Endothelial cell of umbilical vein (primary cell): ENCODE data around the gene MPP4. TPM values are rescaled to one million over a fixed set of nuclear protein-coding genes. Genes with fewer than 3 reads are reported as not detected.

Source experiments
- BruUV-seq: library from RNA; stranded (reverse); fragments of 400-500 nt; replicated peaks from 2 replicates; lab custom pipeline; 2021; lab: Mats Ljungman, UMichigan
- CTCF ChIA-PET: fragments of 300-600, 350-600 bp; sonication (Branson Sonifier 250); formaldehyde crosslinking; loops from one replicate; lab custom pipeline; 2021; ENCODE audit warnings: antibody characterized with exemption, inconsistent platforms; lab: Charles Lee
- POLR2A ChIA-PET: fragments of 300-600, 350-600 bp; sonication (Branson Sonifier 250); formaldehyde crosslinking; loops from one replicate; lab custom pipeline; 2021; ENCODE audit warnings: antibody characterized with exemption, inconsistent platforms; lab: Charles Lee
- DNase-seq: peaks from one replicate; pipeline ENCODE4 v3.0.0-alpha.2; 2011; ENCODE audit warnings: low read depth, low spot score
- FAIRE-seq: peaks from 2 replicates; lab custom pipeline; 2011; peaks lifted over from hg19 to GRCh38; lab: Jason Lieb, UNC
- H2AFZ ChIP-seq: 2 replicates; pipeline ENCODE4 v1.6.0; 2012; ENCODE audit warnings: low read depth, low read length, control low read depth, inconsistent platforms
- H3K27ac ChIP-seq: 2 replicates; pipeline ENCODE4 v1.5.1; 2011; ENCODE audit warnings: low read depth, mild to moderate bottlenecking, control low read depth, low read length, moderate library complexity; ENCODE audit not compliant: insufficient read depth
- H3K27me3 ChIP-seq, 2 experiments: 2 replicates each; pipeline versions ENCODE4 v1.6.0 to v1.6.1; 2011; ENCODE audit warnings: low read length in 2 of 2, mixed read lengths in 1 of 2; ENCODE audit not compliant: control insufficient read depth in 2 of 2, insufficient read depth in 2 of 2
- H3K36me3 ChIP-seq, 2 experiments: 2 replicates in 1 of 2; 3 replicates in 1 of 2; pipeline ENCODE4 v1.5.1; 2011; ENCODE audit warnings: low read length in 2 of 2, mild to moderate bottlenecking in 1 of 2, moderate library complexity in 1 of 2; ENCODE audit not compliant: control insufficient read depth in 2 of 2, insufficient read depth in 2 of 2; ENCODE audit errors: extremely low read depth in 1 of 2
- H3K4me1 ChIP-seq: 3 replicates; pipeline ENCODE4 v1.5.1; 2011; ENCODE audit warnings: mild to moderate bottlenecking, low read length; ENCODE audit not compliant: control insufficient read depth, insufficient read depth; ENCODE audit errors: extremely low read depth
- H3K4me2 ChIP-seq: 2 replicates; pipeline ENCODE4 v1.6.1; 2011; ENCODE audit warnings: low read length, control low read depth, mixed read lengths; ENCODE audit not compliant: insufficient read depth
- H3K4me3 ChIP-seq, 3 experiments: fragments of 200-600 bp in 1 of 3; sonication (generic), shearing (Covaris generic) in 1 of 3; replicated peaks in 1 of 3; 2 replicates each; pipeline ENCODE4 v1.5.1; 2011 to 2016; ENCODE audit warnings: control low read depth in 3 of 3, low read length in 3 of 3, mild to moderate bottlenecking in 2 of 3, inconsistent platforms in 1 of 3, low read depth in 1 of 3, moderate library complexity in 1 of 3; ENCODE audit not compliant: insufficient read depth in 1 of 3
- H3K79me2 ChIP-seq: 2 replicates; pipeline ENCODE4 v1.6.0; 2012; ENCODE audit warnings: low read length, inconsistent platforms; ENCODE audit not compliant: control insufficient read depth, insufficient read depth
- H3K9ac ChIP-seq: replicated peaks from 2 replicates; pipeline ENCODE3; 2011; ENCODE audit warnings: low read length, control low read depth; ENCODE audit not compliant: insufficient read depth; ENCODE audit errors: extremely low read depth
- H3K9me1 ChIP-seq: replicated peaks from 3 replicates; pipeline ENCODE4 v1.6.0; 2011; ENCODE audit warnings: mild to moderate bottlenecking, low read length; ENCODE audit not compliant: control insufficient read depth, insufficient read depth; ENCODE audit errors: extremely low read depth
- H3K9me3 ChIP-seq: replicated peaks from 2 replicates; pipeline ENCODE4 v1.5.1; 2012; ENCODE audit warnings: low read length, inconsistent platforms; ENCODE audit not compliant: control insufficient read depth, insufficient read depth
- H4K20me1 ChIP-seq: replicated peaks from 2 replicates; pipeline ENCODE3; 2011; ENCODE audit warnings: mild to moderate bottlenecking, low read length; ENCODE audit not compliant: control insufficient read depth, insufficient read depth; ENCODE audit errors: extremely low read depth
- CTCF ChIP-seq, 2 donors: IDR thresholded peaks; 1 replicate in 1 of 2; 2 replicates in 1 of 2; pipeline ENCODE4 v1.5.1; 2011; ENCODE audit warnings: low read length in 2 of 2, mild to moderate bottlenecking in 2 of 2, moderate library complexity in 2 of 2, control low read depth in 1 of 2, inconsistent platforms in 1 of 2, low read depth in 1 of 2; ENCODE audit not compliant: insufficient read depth in 1 of 2; ENCODE audit errors: extremely low read depth in 1 of 2
- EZH2 ChIP-seq: IDR thresholded peaks from 2 replicates; pipeline ENCODE4 v1.6.1; 2012; ENCODE audit warnings: borderline replicate concordance, low read depth, mild to moderate bottlenecking, moderate library complexity, low read length, inconsistent platforms; ENCODE audit not compliant: severe bottlenecking
- FOS ChIP-seq: IDR thresholded peaks from 2 replicates; pipeline ENCODE4 v1.6.1; 2011; ENCODE audit warnings: mild to moderate bottlenecking, low read length, moderate library complexity, borderline replicate concordance; ENCODE audit not compliant: insufficient read depth
- GATA2 ChIP-seq: IDR thresholded peaks from 2 replicates; pipeline ENCODE4 v1.7.0; 2011; ENCODE audit warnings: low read depth, mild to moderate bottlenecking, moderate library complexity, mixed read lengths, low read length; ENCODE audit not compliant: insufficient read length, insufficient read depth
- JUN ChIP-seq: IDR thresholded peaks from 2 replicates; pipeline ENCODE4 v1.6.1; 2011; ENCODE audit warnings: borderline replicate concordance, low read depth; ENCODE audit not compliant: insufficient read length, insufficient read depth
- MAX ChIP-seq: IDR thresholded peaks from 2 replicates; pipeline ENCODE4 v1.6.1; 2011; ENCODE audit not compliant: insufficient read depth, insufficient read length
- MYC ChIP-seq: IDR thresholded peaks from one replicate; pipeline ENCODE4 v1.6.1; 2011; ENCODE audit warnings: mild to moderate bottlenecking, low read depth, low read length
- POLR2A ChIP-seq: IDR thresholded peaks from 2 replicates; pipeline ENCODE4 v1.6.1; 2012; ENCODE audit warnings: low read depth, mild to moderate bottlenecking, control low read depth, low read length
- POLR2AphosphoS5 ChIP-seq: IDR thresholded peaks from 2 replicates; pipeline ENCODE4 v1.6.1; 2012; ENCODE audit warnings: low read depth, mild to moderate bottlenecking, control low read depth, low read length, moderate library complexity; ENCODE audit not compliant: insufficient read depth
- dilution Hi-C: fragments of 300-500 bp; cut with MboI; formaldehyde crosslinking; loops from one replicate; pipeline ENCODE4 v1.15.0; 2019; ENCODE audit warnings: low sequenced_read_pairs; ENCODE audit not compliant: extremely low pct_ligation_motif_present
- intact Hi-C: fragments of 100-400 bp; cut with micrococcal nuclease; formaldehyde crosslinking; loops from one replicate; pipeline ENCODE4 v1.10.0; 2022
- polyA plus RNA-seq, 4 experiments: library from polyadenylated mRNA; depleted of rRNA in 3 of 4; stranded (reverse) in 3 of 4; unstranded in 1 of 4; fragments of >200 nt; gene quantifications; 2 replicates each; pipeline versions ENCODE4 v1.2.1 to v1.2.3, GENCODE V29; 2011 to 2012; ENCODE audit warnings: missing spikeins in 1 of 4
- total RNA-seq: library from RNA; stranded (reverse); gene quantifications from 2 replicates; pipeline ENCODE4 v1.2.3, GENCODE V29; 2021

The MPP4 gene
- total and polyA plus RNA-seq, 2 donors (not counting 3 experiments of a cell fraction or from before 2014, with no cell fraction given), result 5.6 to 7.6 TPM

GRCh38 chr2:201707753-201708152 is 9.3 kb upstream of the MPP4 start:
- H3K36me3 ChIP-seq, result peaks cover 0 to 9% of the 10 kb centered on the region in 2 experiments
- peak overlapping the region; percentile 10 for H3K27ac ChIP-seq
- CTCF ChIA-PET, result interaction anchor here (0.6 to 4.9 kb wide), 29 partner anchors 10 to 476 kb away, joined by 3 to 32 read pairs (median 4); partner anchors contain the start of genes MPP4 and TMEM237
- POLR2A ChIA-PET, result no interaction called here
- FAIRE-seq (peak; percentile 33), DNase-seq (peak; percentile 67)
- intact Hi-C loops (loop anchor here (1.0 to 2.0 kb wide), 5 partner anchors 8 to 471 kb away; partner anchors contain the start of gene TMEM237), dilution Hi-C loops (no loop called here)
- TF ChIP-seq GATA2 (peak; percentile 16), MAX (no peak), CTCF (IDR thresholded peaks at IDR 0.05; ENCODE audit: extremely low read depth in 1 of 2, insufficient read depth in 1 of 2, low read depth in 1 of 2, low read length in 2 of 2) (peak; percentile 17 to 38), EZH2 (no peak)
- no peaks in the 10 kb centered on the region for H3K27me3 ChIP-seq
- H3K9me1 ChIP-seq, result no peaks in the 10 kb centered on the region
- H3K4me2 ChIP-seq, result no peak overlapping the region
- H4K20me1 ChIP-seq, result no peaks in the 10 kb centered on the region
- peaks cover 28% of the 10 kb centered on the region for H3K4me1 ChIP-seq
- no peak overlapping the region for H2AFZ ChIP-seq
- no peak overlapping the region for H3K4me3 ChIP-seq
- no TSS peak for BruUV-seq
- no peaks in the 10 kb centered on the region for H3K9me3 ChIP-seq
- H3K9ac ChIP-seq, result no peak overlapping the region
- no peaks in the 10 kb centered on the region for H3K79me2 ChIP-seq

- no TSS peak for BruUV-seq
- H3K4me1 ChIP-seq, result peaks cover 28% of the 10 kb centered on the region
- H3K27me3 ChIP-seq, result no peaks in the 10 kb centered on the region
- peaks cover 0 to 9% of the 10 kb centered on the region in 2 experiments for H3K36me3 ChIP-seq
- no peaks in the 10 kb centered on the region for H4K20me1 ChIP-seq
- H3K79me2 ChIP-seq, result no peaks in the 10 kb centered on the region
- TF ChIP-seq MYC (no peak), JUN (no peak), EZH2 (no peak), POLR2A (no peak), POLR2AphosphoS5 (no peak), CTCF (IDR thresholded peaks at IDR 0.05; ENCODE audit: extremely low read depth in 1 of 2, insufficient read depth in 1 of 2, low read depth in 1 of 2, low read length in 2 of 2) (no peak), MAX (no peak), GATA2 (no peak), FOS (no peak)
- dilution Hi-C loops, result no loop called here
- no peak for DNase-seq
- H3K27ac ChIP-seq, result peak overlapping the region; percentile 6
- FAIRE-seq, result no peak
- H3K4me2 ChIP-seq, result no peak overlapping the region
- intact Hi-C loops, result loop anchor here (1.0 to 2.0 kb wide), 5 partner anchors 8 to 471 kb away; partner anchors contain the start of gene TMEM237
- H2AFZ ChIP-seq, result no peak overlapping the region
- no peak overlapping the region for H3K9ac ChIP-seq
- no peaks in the 10 kb centered on the region for H3K9me1 ChIP-seq
- no peaks in the 10 kb centered on the region for H3K9me3 ChIP-seq
- ChIA-PET CTCF (interaction anchor here (0.6 to 4.9 kb wide), 23 partner anchors 9 to 475 kb away, joined by 3 to 32 read pairs (median 6); partner anchors contain the start of genes MPP4 and TMEM237), POLR2A (no interaction called here)
- no peak overlapping the region for H3K4me3 ChIP-seq
Measured at GRCh38 chr2:201707142-201707541, 8.7 kb upstream of the MPP4 start.
